Raji (cell line): ENCODE data around the gene EGFL8.
A peak's percentile ranks its signal among the peaks of the same experiment; 100 is the strongest.

Source experiments
- POLR2A ChIP-seq: IDR thresholded peaks from 2 replicates; pipeline ENCODE4 v1.6.1; 2011; ENCODE audit warnings: low read depth, low read length, control low read depth; ENCODE audit not compliant: insufficient read depth

EGFL8 gene

GRCh38 chr6:32194825-32195651, 30.6 kb downstream of the EGFL8 start:
- TF ChIP-seq POLR2A: no peak

- no peak for TF ChIP-seq POLR2A
Observed at GRCh38 chr6:32195652-32195901, 31.2 kb downstream of the EGFL8 start.

DNA sequence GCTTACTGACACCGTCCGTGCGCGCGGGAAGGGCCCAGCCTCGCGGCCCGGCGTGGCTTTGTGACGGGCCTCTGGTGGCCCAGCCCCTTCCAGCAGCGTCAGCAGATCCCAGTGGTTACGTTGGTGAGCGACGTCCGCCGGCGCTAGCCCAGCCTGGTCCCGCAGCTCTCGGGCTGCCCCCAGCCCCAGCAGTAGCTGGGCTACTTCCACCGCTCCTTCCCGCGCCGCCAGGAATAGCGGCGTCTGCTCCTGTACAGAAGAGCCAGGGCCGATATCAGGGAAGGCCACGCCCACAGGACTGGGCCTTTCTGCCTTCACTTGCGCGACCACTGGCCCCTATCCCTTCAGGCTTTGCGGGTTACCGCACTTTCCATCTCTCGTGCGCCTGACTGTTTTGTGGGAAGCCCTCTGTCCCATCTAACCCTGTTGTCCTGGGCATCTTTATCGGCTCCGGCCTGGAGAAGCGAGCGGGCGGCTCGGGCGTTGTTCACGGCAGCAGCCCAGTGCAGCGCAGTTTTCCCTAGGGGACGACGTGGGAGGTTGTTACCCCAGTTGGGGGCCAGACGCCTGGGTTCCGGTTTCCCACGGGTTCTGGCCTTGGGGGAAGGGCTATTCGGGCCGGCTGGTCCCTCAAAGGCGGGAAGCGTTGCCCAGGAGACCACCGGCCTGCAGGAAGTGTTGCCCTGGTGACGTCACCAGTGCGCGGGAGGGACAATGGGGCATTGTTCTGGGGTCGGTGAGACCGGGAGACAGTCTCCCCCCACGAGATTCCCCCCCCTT, 31.7 kb downstream of the EGFL8 start:
- TF ChIP-seq POLR2A: peak; percentile 85

DNA sequence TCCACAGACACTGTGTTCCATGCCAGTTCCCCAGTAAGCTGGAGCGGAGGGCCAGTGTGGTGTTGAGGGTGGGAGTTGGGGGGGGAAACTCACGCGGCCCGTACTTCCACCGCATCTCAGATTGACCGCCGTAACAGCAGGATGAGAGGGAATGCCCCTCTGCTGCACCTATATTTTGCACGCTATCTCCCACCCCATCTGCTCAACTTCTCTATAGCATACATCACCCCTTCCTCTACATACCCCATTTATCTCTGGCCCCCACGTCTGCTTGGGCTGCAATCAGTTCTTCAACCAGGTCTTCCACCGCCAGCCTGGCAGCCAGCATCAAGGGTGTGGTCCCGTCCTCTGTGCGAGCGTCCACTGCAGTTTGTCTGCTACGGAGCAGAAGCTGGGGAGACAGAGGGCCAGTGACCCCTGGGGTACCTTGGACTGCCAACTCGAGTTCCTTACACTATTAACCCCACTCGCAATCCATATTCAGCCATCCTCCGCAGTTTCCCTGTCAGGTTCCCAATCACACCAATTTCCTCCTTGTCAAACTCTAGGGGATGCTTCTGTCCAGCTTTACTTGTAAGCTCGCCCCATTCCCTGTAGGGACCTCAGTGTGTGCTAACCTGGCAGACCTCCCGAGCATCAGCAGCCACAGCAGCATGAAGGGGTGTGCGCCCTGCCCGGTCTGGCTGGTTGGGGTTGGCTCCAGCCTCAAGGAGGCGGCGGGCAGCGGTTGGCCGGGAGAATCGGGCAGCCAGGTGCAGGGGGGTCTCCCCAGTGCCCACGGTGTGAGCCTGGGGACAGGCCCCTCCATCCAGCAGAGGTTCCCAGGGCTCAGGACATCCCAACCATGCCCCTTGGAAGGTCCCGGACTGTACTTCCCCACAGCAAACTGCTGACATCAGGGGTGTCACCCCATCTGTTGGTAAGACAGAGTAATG, 32.6 kb downstream of the EGFL8 start:
- no peak; the same call in 1 of the 2 replicates for TF ChIP-seq POLR2A

- no peak for TF ChIP-seq POLR2A
Observed at GRCh38 chr6:32198345-32198696, 33.9 kb downstream of the EGFL8 start.

DNA sequence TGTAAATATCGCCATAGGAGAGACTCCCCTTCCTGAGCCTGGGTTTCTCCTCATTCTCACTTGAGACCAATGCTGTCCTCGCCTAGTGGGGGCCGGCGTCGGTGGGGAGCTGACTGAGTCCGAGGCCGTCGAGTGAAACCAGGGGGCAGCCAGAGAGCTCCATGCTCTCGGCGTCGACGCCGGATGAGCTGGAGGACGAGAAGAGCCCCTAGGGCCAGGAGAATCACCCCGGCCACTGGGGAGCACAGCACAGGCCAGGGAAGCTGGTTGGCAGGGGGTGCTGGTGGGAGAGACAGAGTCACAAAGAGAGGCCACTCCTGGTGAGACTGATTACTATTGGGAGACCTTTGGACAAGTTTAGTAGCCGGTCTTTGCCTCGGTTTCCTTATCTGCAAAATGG, 34.5 kb downstream of the EGFL8 start:
- TF ChIP-seq POLR2A: no peak

GRCh38 chr6:32200711-32201475, 36.5 kb downstream of the EGFL8 start:
- TF ChIP-seq POLR2A: no peak

DNA sequence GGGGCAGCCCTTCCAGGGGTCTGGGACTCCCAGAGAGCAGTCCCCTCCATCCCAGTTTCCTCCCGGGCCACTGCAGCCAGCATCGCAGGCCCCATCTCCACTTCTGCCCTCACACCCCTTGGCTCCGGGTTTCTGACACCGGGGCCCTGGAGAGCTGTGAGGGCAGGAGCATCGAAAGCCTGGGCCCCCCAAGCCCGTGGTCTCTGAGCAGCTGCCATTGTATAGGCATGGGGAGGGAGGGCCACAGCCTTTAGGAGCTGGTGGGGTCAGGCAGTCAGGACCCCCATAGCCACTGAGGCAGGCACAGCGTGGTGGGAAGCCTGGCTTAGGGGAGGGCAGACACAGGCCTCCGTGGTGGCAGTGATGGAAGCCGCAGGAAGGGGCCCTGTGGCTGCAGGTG, 37.8 kb downstream of the EGFL8 start:
- TF ChIP-seq POLR2A: no peak

DNA sequence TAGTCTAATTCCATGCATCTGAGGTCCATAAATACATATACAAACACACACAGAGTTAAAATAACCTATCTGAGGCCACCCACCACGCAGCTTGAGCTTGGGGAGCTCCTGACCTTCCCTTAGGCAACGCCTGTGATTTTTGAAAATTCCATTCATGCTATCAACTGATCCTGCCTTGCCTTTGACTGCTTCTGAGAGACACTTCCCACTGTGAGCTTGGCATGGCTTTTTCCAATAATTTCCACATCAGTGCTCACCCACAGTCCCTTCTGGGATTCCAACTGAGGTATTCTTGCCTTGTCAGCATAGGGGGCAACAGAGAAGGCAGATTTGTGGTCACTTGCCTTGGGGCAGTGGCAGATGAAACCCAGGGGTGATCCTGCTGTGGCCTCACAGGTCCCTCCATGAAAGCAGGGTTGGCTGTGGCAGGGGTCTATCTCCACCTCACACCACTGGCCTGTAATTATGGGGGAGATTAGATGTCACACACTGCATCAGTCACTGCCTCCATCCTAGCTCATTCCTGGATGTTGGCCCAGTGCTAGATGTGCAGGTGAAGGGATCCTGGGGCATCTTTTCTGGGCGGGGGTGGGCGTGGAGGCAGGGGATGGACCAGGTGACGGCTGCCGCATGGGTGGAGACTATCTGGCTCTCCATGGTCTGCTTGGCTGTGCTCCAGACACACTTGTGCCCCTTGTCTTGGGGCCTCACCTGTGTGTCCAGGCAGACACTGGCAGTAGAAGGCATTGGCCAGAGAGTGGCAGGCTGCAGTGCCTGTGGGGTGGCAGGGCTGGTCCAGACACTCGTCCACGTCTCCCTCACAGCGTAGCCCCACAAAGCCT, 39.3 kb downstream of the EGFL8 start:
- no peak for TF ChIP-seq POLR2A

DNA sequence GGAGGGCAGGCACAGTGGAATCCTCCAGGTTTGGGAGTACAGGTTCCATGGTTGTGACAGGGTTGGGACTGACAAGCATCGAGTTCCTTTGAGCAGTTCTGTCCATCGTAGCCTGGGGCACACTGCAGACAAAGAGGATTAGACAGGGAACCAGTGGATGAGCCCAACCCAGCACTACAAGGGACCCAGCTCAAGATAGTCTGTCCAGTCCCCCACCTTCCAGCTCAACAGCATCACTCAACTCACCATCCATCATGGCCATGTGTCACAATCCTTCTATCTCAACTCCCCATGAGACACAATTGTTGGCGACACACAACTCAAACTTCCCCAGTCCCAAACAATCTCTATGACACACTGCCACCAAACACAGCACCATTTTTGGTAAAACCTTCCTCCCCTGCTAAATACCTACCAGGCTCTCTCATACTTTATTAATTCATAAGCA, 39.9 kb downstream of the EGFL8 start:
- no peak for TF ChIP-seq POLR2A

GRCh38 chr6:32208996-32209395, 44.6 kb downstream of the EGFL8 start:
- no peak for TF ChIP-seq POLR2A

DNA sequence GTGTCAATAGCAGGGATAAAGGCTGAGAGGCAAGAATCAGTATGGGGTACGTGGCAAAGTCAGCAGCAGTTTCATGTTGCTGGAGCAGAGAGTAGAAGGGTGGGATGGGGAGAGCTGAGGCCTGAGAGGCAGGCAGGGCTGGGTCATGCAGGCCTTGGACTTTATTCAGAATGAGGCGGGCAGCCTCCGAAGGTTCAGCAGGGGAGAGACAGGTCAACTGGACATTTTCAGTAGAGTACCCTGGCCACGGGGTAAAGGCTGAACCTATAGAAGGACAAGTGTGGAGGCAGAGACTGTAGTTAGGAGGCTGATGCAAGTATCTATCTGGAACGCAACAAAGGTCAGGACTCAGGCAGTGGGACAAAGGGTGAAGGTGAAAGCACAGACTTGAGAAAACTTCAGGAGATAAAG, 45.8 kb downstream of the EGFL8 start:
- no peak for TF ChIP-seq POLR2A

DNA sequence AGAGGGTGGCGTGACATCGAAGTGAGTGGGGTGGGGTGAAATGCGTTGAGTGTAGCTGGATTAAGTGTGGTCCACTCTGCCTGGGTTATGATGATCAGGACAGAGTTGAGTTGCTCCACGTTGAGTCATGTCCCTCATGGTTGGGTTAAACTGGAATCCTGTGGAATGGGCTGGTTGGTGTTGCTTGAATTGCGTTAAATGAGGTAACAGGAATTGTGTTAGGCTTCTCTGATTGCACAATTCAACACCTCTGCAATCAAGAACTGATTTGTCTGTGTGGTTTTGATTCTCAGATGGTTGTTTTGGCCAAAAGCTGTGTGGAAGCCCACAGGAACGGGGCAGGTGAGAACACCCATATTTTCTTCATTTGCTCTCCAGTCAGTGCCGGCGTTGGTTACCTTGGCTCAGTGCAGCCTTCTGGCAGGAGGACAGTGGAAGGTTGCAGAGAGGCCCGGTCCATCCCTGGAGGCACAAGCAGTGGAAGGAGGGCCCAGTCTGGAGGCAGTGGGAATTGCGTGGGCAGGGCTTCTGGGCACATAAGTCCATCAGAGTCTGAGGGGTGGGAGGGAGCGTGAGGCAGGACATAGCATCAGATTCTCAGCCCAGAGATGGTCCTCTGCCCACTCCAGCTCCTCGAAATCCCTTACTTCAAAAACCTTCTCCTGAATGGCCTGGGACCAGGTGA, 47.8 kb downstream of the EGFL8 start:
- no peak for TF ChIP-seq POLR2A
